Measurements from ENCODE around the gene NEO1.

The NEO1 gene

GRCh38 chr15:73143763-73144155 lies 91.5 kb downstream of the NEO1 start:
- no peak for DNase-seq (ENCODE audit: low read depth)
- TF ChIP-seq CTCF (IDR thresholded peaks at IDR 0.05; ENCODE audit: low read length, missing control alignments), result no peak
- H3K4me3 ChIP-seq (replicated peaks; ENCODE audit: low read depth, low read length), result no peak overlapping the region

- no peak overlapping the region for H3K4me3 ChIP-seq (replicated peaks; ENCODE audit: low read depth, low read length)
- no peak for DNase-seq (ENCODE audit: low read depth)
- no peak for TF ChIP-seq CTCF (IDR thresholded peaks at IDR 0.05; ENCODE audit: low read length, missing control alignments)
These were observed 94.2 kb downstream of the NEO1 start for GRCh38 chr15:73146419-73146818.

GRCh38 chr15:73150831-73151230 lies 98.6 kb downstream of the NEO1 start:
- no peak for TF ChIP-seq CTCF (IDR thresholded peaks at IDR 0.05; ENCODE audit: low read length, missing control alignments)
- no peak for DNase-seq (ENCODE audit: low read depth)
- no peak overlapping the region for H3K4me3 ChIP-seq (replicated peaks; ENCODE audit: low read depth, low read length)

GRCh38 chr15:73153024-73153423 lies 100.8 kb downstream of the NEO1 start:
- no peak for TF ChIP-seq CTCF (IDR thresholded peaks at IDR 0.05; ENCODE audit: low read length, missing control alignments)
- DNase-seq (ENCODE audit: low read depth), result no peak
- H3K4me3 ChIP-seq (replicated peaks; ENCODE audit: low read depth, low read length), result no peak overlapping the region

- DNase-seq (ENCODE audit: low read depth), result no peak
- TF ChIP-seq CTCF (IDR thresholded peaks at IDR 0.05; ENCODE audit: low read length, missing control alignments), result no peak
- H3K4me3 ChIP-seq (replicated peaks; ENCODE audit: low read depth, low read length), result no peak overlapping the region
These were observed 101.2 kb downstream of the NEO1 start for GRCh38 chr15:73153447-73153846.

GRCh38 chr15:73156431-73157191 lies 104.3 kb downstream of the NEO1 start:
- no peak overlapping the region for H3K4me3 ChIP-seq (replicated peaks; ENCODE audit: low read depth, low read length)
- no peak for DNase-seq (ENCODE audit: low read depth)
- no peak for TF ChIP-seq CTCF (IDR thresholded peaks at IDR 0.05; ENCODE audit: low read length, missing control alignments)

- TF ChIP-seq CTCF (IDR thresholded peaks at IDR 0.05; ENCODE audit: low read length, missing control alignments), result no peak
- DNase-seq (ENCODE audit: low read depth), result no peak
- no peak overlapping the region for H3K4me3 ChIP-seq (replicated peaks; ENCODE audit: low read depth, low read length)
These were observed 109.3 kb downstream of the NEO1 start for GRCh38 chr15:73161546-73161945.

Data from fibroblast of pulmonary artery (primary cell).